Measurements from ENCODE around the gene ADIPOR1.

DNA sequence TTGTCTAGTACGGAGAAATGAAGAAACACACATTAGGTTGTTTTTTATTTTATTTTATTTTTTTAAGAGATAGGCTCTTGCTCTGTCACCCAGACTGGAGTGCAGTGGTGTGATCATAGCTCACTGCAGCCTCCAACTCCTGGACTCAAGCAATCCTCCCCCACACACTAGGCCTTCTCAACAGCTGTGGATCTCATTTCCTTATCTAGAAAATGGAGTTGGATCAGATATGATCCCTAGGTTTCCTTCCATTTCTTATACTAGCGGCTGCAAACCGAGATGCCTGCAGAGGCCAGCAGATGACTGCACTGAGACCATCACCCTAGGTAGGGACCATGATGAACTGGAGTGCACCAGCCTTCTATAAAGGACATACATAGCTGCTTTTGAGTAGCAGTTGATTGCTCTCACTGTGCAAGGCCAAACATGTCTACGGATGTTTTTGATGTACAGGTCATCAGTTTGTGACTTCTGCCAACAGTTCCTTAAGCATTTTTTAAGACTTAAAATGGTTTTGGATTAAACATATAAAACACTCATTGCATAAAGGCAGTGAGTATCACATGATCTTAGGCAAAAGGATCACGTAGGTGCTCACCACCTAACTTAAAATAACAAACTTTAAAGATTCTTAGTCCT, 19.7 kb downstream of the ADIPOR1 start:
- no peak for TF ChIP-seq EZH2phosphoT487 (IDR thresholded peaks at IDR 0.05; ENCODE audit: low read depth)
- TF ChIP-seq, protein P1, sequence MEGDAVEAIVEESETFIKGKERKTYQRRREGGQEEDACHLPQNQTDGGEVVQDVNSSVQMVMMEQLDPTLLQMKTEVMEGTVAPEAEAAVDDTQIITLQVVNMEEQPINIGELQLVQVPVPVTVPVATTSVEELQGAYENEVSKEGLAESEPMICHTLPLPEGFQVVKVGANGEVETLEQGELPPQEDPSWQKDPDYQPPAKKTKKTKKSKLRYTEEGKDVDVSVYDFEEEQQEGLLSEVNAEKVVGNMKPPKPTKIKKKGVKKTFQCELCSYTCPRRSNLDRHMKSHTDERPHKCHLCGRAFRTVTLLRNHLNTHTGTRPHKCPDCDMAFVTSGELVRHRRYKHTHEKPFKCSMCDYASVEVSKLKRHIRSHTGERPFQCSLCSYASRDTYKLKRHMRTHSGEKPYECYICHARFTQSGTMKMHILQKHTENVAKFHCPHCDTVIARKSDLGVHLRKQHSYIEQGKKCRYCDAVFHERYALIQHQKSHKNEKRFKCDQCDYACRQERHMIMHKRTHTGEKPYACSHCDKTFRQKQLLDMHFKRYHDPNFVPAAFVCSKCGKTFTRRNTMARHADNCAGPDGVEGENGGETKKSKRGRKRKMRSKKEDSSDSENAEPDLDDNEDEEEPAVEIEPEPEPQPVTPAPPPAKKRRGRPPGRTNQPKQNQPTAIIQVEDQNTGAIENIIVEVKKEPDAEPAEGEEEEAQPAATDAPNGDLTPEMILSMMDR (IDR thresholded peaks at IDR 0.05; ENCODE audit: low read depth, low read length): no peak
